Naive thymus-derived CD4-positive, alpha-beta T cell (primary cell): ENCODE measurements around the gene AP1S2. TPM values are rescaled to one million over a fixed set of nuclear protein-coding genes. Genes with fewer than 3 reads are reported as not detected.

Experiments
- ATAC-seq: fragments of 150-1000 bp; cut with Tn5 transposase; 2 replicates; pipeline ENCODE4 v1.10.0; 2021; ENCODE audit warnings: mild to moderate bottlenecking, moderate library complexity
- CTCF ChIA-PET: fragments of 350-600 bp; sonication (Branson Sonifier 250); formaldehyde crosslinking; loops from one replicate; lab custom pipeline; 2021; ENCODE audit warnings: antibody characterized with exemption; lab: Charles Lee
- POLR2A ChIA-PET: fragments of 350-600 bp; sonication (Branson Sonifier 250); formaldehyde crosslinking; loops from one replicate; lab custom pipeline; 2021; ENCODE audit warnings: antibody characterized with exemption, inconsistent platforms; lab: Charles Lee
- DNase-seq, 9 donors: peaks; one replicate each; pipeline versions ENCODE4 v3.0.0 to v3.0.0-alpha.2; 2020 to 2022; ENCODE audit warnings: mixed read lengths in 1 of 9
- H3K27ac ChIP-seq: one replicate; pipeline ENCODE4 v1.7.0; 2013; ENCODE audit warnings: mild to moderate bottlenecking, low read depth, low read length, moderate library complexity
- H3K27me3 ChIP-seq, 2 donors: one replicate each; pipeline ENCODE4 v1.7.0; 2013; ENCODE audit warnings: low read length in 2 of 2, mild to moderate bottlenecking in 2 of 2, moderate library complexity in 2 of 2; ENCODE audit not compliant: control insufficient read depth in 2 of 2, insufficient read depth in 2 of 2
- H3K36me3 ChIP-seq, 3 experiments: 1 replicate in 2 of 3; 2 replicates in 1 of 3; pipeline ENCODE4 v1.7.0; 2013; ENCODE audit warnings: low read length in 3 of 3, mild to moderate bottlenecking in 3 of 3, moderate library complexity in 1 of 3; ENCODE audit not compliant: insufficient read depth in 3 of 3, control insufficient read depth in 2 of 3
- H3K4me1 ChIP-seq, 2 donors: one replicate each; pipeline ENCODE4 v1.7.0; 2013; ENCODE audit warnings: low read length in 2 of 2, mild to moderate bottlenecking in 2 of 2, moderate library complexity in 1 of 2; ENCODE audit not compliant: control insufficient read depth in 2 of 2, insufficient read depth in 2 of 2
- H3K4me3 ChIP-seq: 2 replicates; pipeline ENCODE4 v1.7.0; 2013; ENCODE audit warnings: mild to moderate bottlenecking, low read length
- H3K9me3 ChIP-seq, 3 experiments: 1 replicate in 2 of 3; 2 replicates in 1 of 3; pipeline ENCODE4 v1.7.0; 2013; ENCODE audit warnings: low read length in 3 of 3; ENCODE audit not compliant: control insufficient read depth in 2 of 3
- H3K27ac Mint-ChIP-seq, 9 donors: one replicate each; pipeline ENCODE4 v1.8.0; 2020 to 2022; ENCODE audit warnings: mixed read lengths in 9 of 9, mild to moderate bottlenecking in 8 of 9, moderate library complexity in 5 of 9, inconsistent platforms in 2 of 9
- H3K27me3 Mint-ChIP-seq, 5 donors: one replicate each; pipeline ENCODE4 v1.8.0; 2021 to 2022; ENCODE audit warnings: mixed read lengths in 5 of 5, mild to moderate bottlenecking in 1 of 5
- H3K36me3 Mint-ChIP-seq, 5 donors: one replicate each; pipeline ENCODE4 v1.8.0; 2020 to 2022; ENCODE audit warnings: mixed read lengths in 5 of 5, mild to moderate bottlenecking in 3 of 5, inconsistent platforms in 1 of 5
- H3K4me1 Mint-ChIP-seq, 7 donors: one replicate each; pipeline ENCODE4 v1.8.0; 2020 to 2022; ENCODE audit warnings: mixed read lengths in 7 of 7, mild to moderate bottlenecking in 3 of 7, inconsistent platforms in 1 of 7
- H3K4me3 Mint-ChIP-seq, 10 donors: one replicate each; pipeline ENCODE4 v1.8.0; 2020 to 2022; ENCODE audit warnings: mild to moderate bottlenecking in 10 of 10, mixed read lengths in 10 of 10, moderate library complexity in 6 of 10, inconsistent platforms in 2 of 10
- H3K9me3 Mint-ChIP-seq, 11 donors: one replicate each; pipeline ENCODE4 v1.8.0; 2020 to 2022; ENCODE audit warnings: mixed read lengths in 11 of 11, mild to moderate bottlenecking in 4 of 11, inconsistent platforms in 1 of 11, moderate library complexity in 1 of 11
- intact Hi-C, 2 donors: fragments of 100-400 bp; cut with micrococcal nuclease; formaldehyde crosslinking; loops; one replicate each; pipeline ENCODE4 v1.15.1; 2023
- polyA plus RNA-seq, 2 donors: library from polyadenylated mRNA; unstranded; fragments of 300-500 nt; fragmentation: Illumina TruSeq; gene quantifications; one replicate each; pipeline ENCODE4 v1.2.3, GENCODE V29; 2021
- total RNA-seq, 6 experiments: library from RNA in 5 of 6; stranded (reverse) in 5 of 6; gene quantifications; 1 replicate in 5 of 6; 2 replicates in 1 of 6; pipeline ENCODE4 v1.2.3 and lab custom pipeline; 2021 to 2026

The AP1S2 gene
- total and polyA plus RNA-seq, 7 experiments from 2014 or later: 21.2 to 75.8 (median 25.4) TPM

GRCh38 chrX:15853586-15854079, 980 bp downstream of the AP1S2 start:
- H3K4me3 Mint-ChIP-seq: peak overlapping the region; percentile 75 to 97 (median 83)
- peaks cover 0 to 3% (median 0%) of the 10 kb centered on the region in 5 donors for H3K27me3 Mint-ChIP-seq
- Histone ChIP-seq H3K27me3 (no peaks in the 10 kb centered on the region), H3K4me1 (peaks cover 0 to 4% of the 10 kb centered on the region in 2 donors), H3K4me3 (peak overlapping the region; percentile 65), H3K36me3 (no peaks in the 10 kb centered on the region), H3K27ac (peak overlapping the region; percentile 87), H3K9me3 (no peaks in the 10 kb centered on the region)
- H3K9me3 Mint-ChIP-seq: peaks cover 0 to 1% (median 0%) of the 10 kb centered on the region in 11 donors
- CTCF ChIA-PET: no interaction called here
- peaks cover 0 to 10% (median 3%) of the 10 kb centered on the region in 5 donors for H3K36me3 Mint-ChIP-seq
- no peak for ATAC-seq
- H3K27ac Mint-ChIP-seq: peak overlapping the region in 7 of 9 donors; percentile 51 to 99 (median 75)
- intact Hi-C loops: loop anchor here (1.0 to 10.0 kb wide), 17 partner anchors 37 to 1091 kb away; partner anchors contain the start of genes CA5B (in 2 of the 2), PIGA (in 2 of the 2), SYAP1 (in 2 of the 2) and ZRSR2 (in 2 of the 2)
- DNase-seq: peak in 2 of 9 donors; percentile 7 to 11
- POLR2A ChIA-PET: no interaction called here
- peaks cover 9 to 40% (median 25%) of the 10 kb centered on the region in 7 donors for H3K4me1 Mint-ChIP-seq

GRCh38 chrX:15849555-15849954, 5.1 kb downstream of the AP1S2 start:
- intact Hi-C loops: no loop called here
- Mint-ChIP-seq H3K27ac (peak overlapping the region in 2 of 9 donors; percentile 5 to 15), H3K36me3 (peaks cover 0 to 24% (median 10%) of the 10 kb centered on the region in 5 donors), H3K27me3 (no peaks in the 10 kb centered on the region), H3K4me1 (peaks cover 9 to 36% (median 18%) of the 10 kb centered on the region in 7 donors), H3K9me3 (no peaks in the 10 kb centered on the region), H3K4me3 (no peak overlapping the region)
- POLR2A ChIA-PET: no interaction called here
- H3K9me3 ChIP-seq: no peaks in the 10 kb centered on the region
- H3K4me1 ChIP-seq: no peaks in the 10 kb centered on the region
- H3K27me3 ChIP-seq: no peaks in the 10 kb centered on the region
- DNase-seq (no peak), ATAC-seq (no peak)
- H3K36me3 ChIP-seq: no peaks in the 10 kb centered on the region
- no peak overlapping the region for H3K4me3 ChIP-seq
- H3K27ac ChIP-seq: no peak overlapping the region
- CTCF ChIA-PET: no interaction called here

- Histone ChIP-seq H3K4me3 (no peak overlapping the region), H3K27ac (no peak overlapping the region), H3K4me1 (no peaks in the 10 kb centered on the region), H3K36me3 (peaks cover 0 to 3% (median 0%) of the 10 kb centered on the region in 3 experiments), H3K9me3 (no peaks in the 10 kb centered on the region), H3K27me3 (no peaks in the 10 kb centered on the region)
- H3K27me3 Mint-ChIP-seq: no peaks in the 10 kb centered on the region
- intact Hi-C loops: no loop called here
- H3K4me3 Mint-ChIP-seq: no peak overlapping the region
- no peak for ATAC-seq
- no peak for DNase-seq
- no peak overlapping the region for H3K27ac Mint-ChIP-seq
- ChIA-PET CTCF (no interaction called here), POLR2A (no interaction called here)
- H3K4me1 Mint-ChIP-seq: peaks cover 9 to 36% (median 16%) of the 10 kb centered on the region in 7 donors
- H3K9me3 Mint-ChIP-seq: no peaks in the 10 kb centered on the region
- H3K36me3 Mint-ChIP-seq: peaks cover 0 to 32% (median 10%) of the 10 kb centered on the region in 5 donors
Observed at GRCh38 chrX:15848576-15848975, 6.0 kb downstream of the AP1S2 start.

- Mint-ChIP-seq H3K4me1 (peaks cover 0 to 14% (median 2%) of the 10 kb centered on the region in 7 donors), H3K36me3 (peaks cover 0 to 42% (median 7%) of the 10 kb centered on the region in 5 donors), H3K4me3 (no peak overlapping the region), H3K9me3 (no peaks in the 10 kb centered on the region), H3K27me3 (no peaks in the 10 kb centered on the region), H3K27ac (peak overlapping the region in 1 of 9 donors; percentile 51)
- POLR2A ChIA-PET: interaction anchor here (0.6 kb wide), 1 partner anchor 71 kb away, joined by 4 read pairs; no protein-coding TSS in a partner anchor
- Histone ChIP-seq H3K27ac (no peak overlapping the region), H3K9me3 (no peaks in the 10 kb centered on the region), H3K27me3 (no peaks in the 10 kb centered on the region), H3K4me3 (no peak overlapping the region), H3K4me1 (no peaks in the 10 kb centered on the region), H3K36me3 (peaks cover 0 to 3% (median 0%) of the 10 kb centered on the region in 3 experiments)
- DNase-seq (no peak), ATAC-seq (no peak)
- CTCF ChIA-PET: no interaction called here
- intact Hi-C loops: no loop called here
Observed at GRCh38 chrX:15843960-15844359, 10.7 kb downstream of the AP1S2 start.

- H3K27ac Mint-ChIP-seq: no peak overlapping the region
- Histone ChIP-seq H3K9me3 (no peaks in the 10 kb centered on the region), H3K27ac (no peak overlapping the region), H3K4me1 (no peaks in the 10 kb centered on the region), H3K36me3 (peaks cover 0 to 3% (median 0%) of the 10 kb centered on the region in 3 experiments), H3K27me3 (no peaks in the 10 kb centered on the region), H3K4me3 (no peak overlapping the region)
- DNase-seq (no peak), ATAC-seq (no peak)
- H3K36me3 Mint-ChIP-seq: peaks cover 0 to 39% (median 7%) of the 10 kb centered on the region in 5 donors
- ChIA-PET POLR2A (interaction anchor here (0.7 kb wide), 1 partner anchor 1840 kb away, joined by 3 read pairs; no protein-coding TSS in a partner anchor), CTCF (no interaction called here)
- H3K4me3 Mint-ChIP-seq: no peak overlapping the region
- H3K27me3 Mint-ChIP-seq: no peaks in the 10 kb centered on the region
- intact Hi-C loops: no loop called here
- no peaks in the 10 kb centered on the region for H3K9me3 Mint-ChIP-seq
- H3K4me1 Mint-ChIP-seq: peaks cover 0 to 9% (median 0%) of the 10 kb centered on the region in 7 donors
Observed at GRCh38 chrX:15841853-15842516, 12.6 kb downstream of the AP1S2 start.

GRCh38 chrX:15838017-15838416, 16.6 kb downstream of the AP1S2 start:
- H3K9me3 Mint-ChIP-seq: no peaks in the 10 kb centered on the region
- intact Hi-C loops: no loop called here
- Histone ChIP-seq H3K27me3 (no peaks in the 10 kb centered on the region), H3K27ac (no peak overlapping the region), H3K4me3 (no peak overlapping the region), H3K9me3 (no peaks in the 10 kb centered on the region), H3K36me3 (no peaks in the 10 kb centered on the region), H3K4me1 (no peaks in the 10 kb centered on the region)
- no peak overlapping the region for H3K4me3 Mint-ChIP-seq
- H3K27me3 Mint-ChIP-seq: no peaks in the 10 kb centered on the region
- peaks cover 0 to 5% (median 2%) of the 10 kb centered on the region in 7 donors for H3K4me1 Mint-ChIP-seq
- POLR2A ChIA-PET: no interaction called here
- DNase-seq: peak in 3 of 9 donors; percentile 4 to 27 (median 18)
- ATAC-seq: no peak
- CTCF ChIA-PET: no interaction called here
- H3K27ac Mint-ChIP-seq: peak overlapping the region in 1 of 9 donors; percentile 47
- H3K36me3 Mint-ChIP-seq: peaks cover 0 to 26% (median 4%) of the 10 kb centered on the region in 5 donors
